NCI-H748 (cell line): ENCODE data around the gene ZKSCAN5.

Source experiments
- DNase-seq: peaks from one replicate; lab custom pipeline; 2025; ENCODE audit not compliant: unreplicated experiment; lab: John Stamatoyannopoulos, UW

ZKSCAN5 gene

GRCh38 chr7:99504603-99505323 is at the start of gene ZKSCAN5:
ZKSCAN5 (plus strand) TSS chr7:99504662; CDS start chr7:99506045, 1,383 bp downstream.
- peak; percentile 96 for DNase-seq

GRCh38 chr7:99455874-99456273 is 48.6 kb upstream of the ZKSCAN5 start:
- DNase-seq, result no peak

- no peak for DNase-seq
Observed at GRCh38 chr7:99456288-99456687, 48.2 kb upstream of the ZKSCAN5 start.

DNA sequence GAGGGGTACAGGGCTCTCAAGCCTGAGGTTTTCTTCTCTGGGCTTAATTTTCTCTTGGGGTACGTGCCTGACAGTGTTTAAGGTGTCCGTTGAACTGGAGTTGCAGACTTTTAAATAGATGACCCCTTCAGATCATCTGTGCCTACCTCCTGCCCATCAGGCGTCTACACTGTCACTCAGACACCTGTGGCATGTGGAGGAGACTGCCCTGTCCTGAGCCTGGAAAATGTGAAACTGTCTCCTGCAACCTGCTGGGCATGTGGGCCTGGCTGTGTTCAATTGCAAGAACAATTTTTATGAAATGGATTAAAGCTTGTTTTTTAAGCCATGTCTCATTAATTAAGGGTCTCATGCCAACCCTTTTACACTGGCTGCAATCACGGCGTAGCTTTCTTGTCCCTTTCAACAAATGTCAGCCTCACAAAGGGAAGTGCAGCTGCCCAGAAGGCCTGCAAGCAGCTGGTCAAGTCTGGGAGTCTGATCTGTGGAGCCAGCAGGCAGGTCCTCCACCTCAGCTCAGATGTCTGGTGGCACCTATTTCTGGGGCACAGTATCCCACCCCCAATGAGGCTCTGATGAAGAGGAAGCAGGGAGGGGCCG is 47.3 kb upstream of the ZKSCAN5 start:
- no peak for DNase-seq

- DNase-seq, result no peak
Observed at GRCh38 chr7:99457650-99458493, 46.6 kb upstream of the ZKSCAN5 start.

- peak; percentile 35 for DNase-seq
Observed at GRCh38 chr7:99459087-99459486, 45.4 kb upstream of the ZKSCAN5 start.

DNA sequence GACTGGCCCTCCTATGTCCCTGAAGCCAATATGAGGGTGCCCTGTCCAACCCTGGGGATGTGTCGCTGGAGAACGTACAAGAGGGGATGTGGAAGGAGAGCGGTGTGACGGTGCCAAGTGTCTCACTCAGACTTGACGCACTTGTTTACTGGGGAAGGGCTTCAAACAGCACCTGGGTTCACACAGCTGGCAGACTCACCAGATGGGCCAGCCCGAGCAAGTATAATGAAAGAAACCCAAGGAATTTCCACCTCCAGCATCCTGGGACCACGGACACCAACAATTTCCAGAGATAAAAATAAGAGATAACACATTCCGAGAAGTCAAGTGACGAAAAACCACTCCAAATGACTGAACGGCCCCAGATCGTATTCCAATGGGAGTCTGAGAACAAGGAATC is 43.8 kb upstream of the ZKSCAN5 start:
- no peak for DNase-seq

- no peak for DNase-seq
Observed at GRCh38 chr7:99461221-99461620, 43.2 kb upstream of the ZKSCAN5 start.

DNA sequence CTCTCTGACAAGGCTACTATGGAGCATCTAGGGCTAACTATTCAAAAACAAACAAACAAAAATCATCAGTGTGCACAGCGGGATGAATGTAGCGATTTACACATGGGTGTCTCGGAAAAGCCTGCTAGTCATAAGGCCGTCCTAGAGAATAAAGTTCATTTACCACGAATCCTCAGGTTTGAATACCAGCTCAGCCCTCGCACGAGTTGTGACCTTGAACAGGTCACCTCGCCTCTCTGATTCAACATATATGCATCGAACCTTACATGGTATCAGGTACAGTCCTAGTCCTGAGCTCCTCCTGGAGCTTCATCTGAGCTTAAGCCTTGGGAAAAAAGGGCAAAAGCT is 39.1 kb upstream of the ZKSCAN5 start:
- DNase-seq, result no peak

- no peak for DNase-seq
Observed at GRCh38 chr7:99468336-99468918, 36.0 kb upstream of the ZKSCAN5 start.

DNA sequence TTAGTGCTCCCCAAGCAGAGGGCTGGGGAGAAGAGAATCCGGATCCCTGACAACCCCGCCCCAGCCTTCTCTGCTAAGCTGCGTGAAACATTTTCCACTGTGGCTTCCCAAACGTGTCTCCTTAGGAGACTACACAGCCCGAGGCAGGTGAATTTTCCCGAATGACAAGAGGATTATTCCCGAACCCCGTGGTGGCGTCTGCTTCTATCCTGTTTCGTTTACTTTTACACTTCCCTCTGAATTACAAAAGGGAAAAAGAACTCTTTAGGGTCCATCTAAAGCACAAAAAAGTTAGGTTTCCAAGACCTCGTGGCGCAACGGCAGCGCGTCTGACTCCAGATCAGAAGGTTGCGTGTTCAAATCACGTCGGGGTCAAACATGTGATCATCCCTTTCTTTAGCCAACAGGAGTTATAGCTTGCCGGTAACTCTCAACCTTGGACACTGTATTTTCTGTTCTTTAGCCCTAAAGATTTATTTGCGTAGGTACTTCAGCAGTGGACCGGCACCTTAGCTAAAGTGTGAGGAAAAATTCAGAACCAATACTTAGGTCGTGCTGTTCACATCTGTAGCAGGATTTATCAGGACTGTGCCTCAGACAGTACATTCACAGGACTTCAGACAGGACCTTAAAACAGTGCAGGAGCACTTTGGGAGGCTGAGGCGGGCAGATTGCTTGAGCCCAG is 34.9 kb upstream of the ZKSCAN5 start:
- no peak for DNase-seq

DNA sequence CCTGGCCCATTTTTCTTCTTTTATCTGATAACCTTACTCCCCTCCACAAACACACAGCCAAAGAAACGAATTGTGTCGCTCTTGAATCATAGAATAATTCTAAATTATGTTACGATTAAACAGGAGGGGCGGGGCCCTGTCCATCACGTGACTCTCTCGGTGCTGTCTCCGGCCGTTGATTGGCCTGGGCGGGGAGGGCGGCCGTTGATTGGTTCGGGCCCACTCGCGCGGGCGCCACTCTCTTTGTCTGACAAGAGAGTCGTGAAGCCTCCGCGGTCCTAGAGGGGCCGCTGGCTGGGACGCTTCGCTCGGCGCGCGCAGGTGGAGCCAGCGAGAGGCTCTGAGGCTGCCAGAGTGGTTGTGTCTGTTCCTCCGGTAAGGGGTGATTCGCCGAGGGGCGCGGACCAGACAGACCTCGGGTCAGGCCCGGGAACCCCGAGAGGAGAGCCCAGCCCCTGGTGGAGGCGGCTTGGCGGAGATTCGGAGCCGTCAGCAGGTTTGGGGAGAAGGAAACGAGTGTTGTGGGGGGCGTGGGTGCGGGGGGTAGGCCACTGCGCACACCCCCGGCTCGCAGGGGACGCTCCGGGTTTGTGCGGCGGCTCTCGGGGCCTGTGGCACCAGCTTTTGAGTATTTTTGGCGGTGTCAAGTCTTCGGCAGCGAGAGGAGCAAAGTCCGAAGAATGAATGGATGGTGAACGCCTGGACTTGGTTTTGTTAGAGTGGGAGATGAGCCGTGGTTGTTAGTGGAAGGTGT is 31.7 kb upstream of the ZKSCAN5 start, which contains the start of gene ZNF789:
Gene ZNF789, plus strand, starts transcription at position 330 of the 754 bp plus-strand sequence. CDS start 3,567 bp downstream, outside the sequence.
- DNase-seq, result peak; percentile 98

DNA sequence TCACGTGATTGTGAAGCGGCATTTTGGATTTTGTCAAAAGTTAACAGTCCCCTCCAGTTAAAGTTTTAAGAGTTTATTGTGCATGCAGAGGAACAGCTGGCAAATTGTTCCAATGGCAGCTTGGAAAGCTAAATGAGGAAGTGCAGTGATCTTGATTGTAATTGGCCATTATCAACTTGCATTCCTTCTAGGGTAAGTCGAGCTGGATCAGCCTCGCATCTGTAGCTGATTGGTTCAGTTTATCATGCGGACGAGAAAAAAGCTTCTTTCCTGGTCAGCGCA is 31.2 kb upstream of the ZKSCAN5 start:
- peak; percentile 47 for DNase-seq

DNA sequence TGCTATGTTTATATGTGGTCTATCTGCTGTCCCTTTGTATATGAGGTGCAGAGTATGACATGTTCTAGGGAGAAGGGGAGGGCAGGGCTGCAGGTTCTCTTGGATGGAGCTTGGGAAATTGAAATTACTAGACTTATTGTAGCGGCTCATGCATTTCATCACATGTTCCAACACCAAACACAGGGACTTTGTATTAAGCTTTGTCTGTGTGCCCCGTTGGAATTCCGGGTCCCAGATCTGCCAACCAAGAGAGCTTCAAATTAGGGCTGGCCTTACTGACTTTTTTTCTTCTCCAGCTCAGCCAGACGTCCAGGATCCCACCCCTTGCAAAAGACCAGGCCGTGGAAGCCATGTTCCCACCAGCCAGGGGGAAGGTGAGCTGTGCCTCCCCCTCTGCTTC is 28.4 kb upstream of the ZKSCAN5 start:
- no peak for DNase-seq

GRCh38 chr7:99478464-99479440 is 25.7 kb upstream of the ZKSCAN5 start:
- no peak for DNase-seq

DNA sequence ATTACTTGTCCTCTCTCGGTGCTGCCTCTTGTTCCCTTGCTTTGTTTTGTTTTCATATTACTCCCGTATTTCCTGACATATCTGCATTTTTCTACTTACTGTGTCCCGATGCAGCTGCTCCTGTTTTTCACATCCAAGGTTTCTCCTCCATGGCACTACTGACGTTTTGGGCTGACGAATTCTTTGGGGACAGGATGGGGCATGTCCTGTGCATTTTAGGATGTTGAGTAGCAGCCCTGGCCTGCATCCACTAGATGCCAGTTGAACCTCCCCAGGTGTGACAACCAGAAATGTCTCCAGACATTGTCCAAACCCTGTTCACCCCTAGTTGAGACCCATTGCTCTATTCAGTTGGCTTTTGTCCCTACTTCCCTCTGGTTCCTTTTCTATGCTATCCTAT is 19.4 kb upstream of the ZKSCAN5 start:
- DNase-seq, result no peak

- no peak for DNase-seq
Observed at GRCh38 chr7:99489235-99489634, 15.2 kb upstream of the ZKSCAN5 start.

GRCh38 chr7:99490878-99491277 is 13.6 kb upstream of the ZKSCAN5 start:
- no peak for DNase-seq

- DNase-seq, result no peak
Observed at GRCh38 chr7:99493823-99494222, 10.6 kb upstream of the ZKSCAN5 start.
